Aorta (tissue), 5 donors: Measurements from ENCODE around the gene MAPK11. TPM values are rescaled to one million over a fixed set of nuclear protein-coding genes. Genes with fewer than 3 reads are reported as not detected.

Source experiments
- ATAC-seq: fragments of 200-7000 bp; cut with Tn5 transposase; one replicate; pipeline ENCODE4 v1.9.1; 2022; ENCODE audit warnings: moderate library complexity; ENCODE audit not compliant: low FRiP score
- DNase-seq, 2 donors: peaks; one replicate each; pipeline ENCODE4 v3.0.0-alpha.2; 2020
- H3K27ac ChIP-seq, 2 donors: one replicate each; pipeline ENCODE4 v1.5.1; 2013; ENCODE audit warnings: low read length in 2 of 2, mild to moderate bottlenecking in 2 of 2, moderate library complexity in 2 of 2, control low read depth in 1 of 2, inconsistent platforms in 1 of 2, low read depth in 1 of 2
- H3K27me3 ChIP-seq, 2 donors: one replicate each; pipeline ENCODE4 v1.6.1; 2013; ENCODE audit warnings: control low read depth in 1 of 2, low read length in 1 of 2, mild to moderate bottlenecking in 1 of 2, moderate library complexity in 1 of 2; ENCODE audit not compliant: insufficient read depth in 2 of 2, control insufficient read depth in 1 of 2
- H3K36me3 ChIP-seq, 2 donors: one replicate each; pipeline ENCODE4 v1.6.1; 2013; ENCODE audit warnings: control low read depth in 1 of 2, low read length in 1 of 2, mild to moderate bottlenecking in 1 of 2; ENCODE audit not compliant: insufficient read depth in 2 of 2, control insufficient read depth in 1 of 2
- H3K4me1 ChIP-seq, 2 donors: one replicate each; pipeline ENCODE4 v1.6.1; 2013; ENCODE audit warnings: low read length in 2 of 2, control low read depth in 1 of 2, mild to moderate bottlenecking in 1 of 2, moderate library complexity in 1 of 2; ENCODE audit not compliant: insufficient read depth in 2 of 2, control insufficient read depth in 1 of 2
- H3K4me3 ChIP-seq, 2 donors: one replicate each; pipeline ENCODE4 v1.5.1; 2013; ENCODE audit warnings: low read length in 2 of 2, control low read depth in 1 of 2, mild to moderate bottlenecking in 1 of 2
- H3K9me3 ChIP-seq: one replicate; pipeline ENCODE4 v1.6.1; 2013; ENCODE audit warnings: mild to moderate bottlenecking, low read length; ENCODE audit not compliant: control insufficient read depth
- WGBS, 2 donors: extraction: QIAGEN DNeasy Blood & Tissue Kit; methylation state at CpG; one replicate each; pipeline ENCODE4 v1.1.7; 2013; 5-methylcytosine and 5-hydroxymethylcytosine counted together
- intact Hi-C, 2 donors: fragments of 100-400 bp; cut with DNase I; formaldehyde crosslinking; loops; one replicate each; pipeline versions ENCODE4 v1.14.2 to v1.15.0; 2022
- polyA plus RNA-seq, 2 donors: library from polyadenylated mRNA; stranded (reverse); fragments of 200-250 nt; gene quantifications; one replicate each; pipeline ENCODE4 v1.2.3, GENCODE V29; 2013
- total RNA-seq, 2 donors: library from RNA; stranded (reverse); fragmentation: NEBNext Ultra II Directional; extraction: Animal tissue kit (Norgen Biotek cat#: 25700); gene quantifications; one replicate each; pipeline ENCODE4 v1.2.1, GENCODE V29; 2021
- donor health status: healthy with polysubstance abuse.
- donor health status: Bipolar disorder and iron deficiency.
- donor health status: DM: no; HTN: no; CAD: no.
- donor health status: DM: no; HTN: no; CAD: no.
- donor health status: DM: yes; HTN: yes; CAD: no.

The MAPK11 gene
- total and polyA plus RNA-seq, 4 donors, result 0.13 to 23.2 (median 12.8) TPM

DNA sequence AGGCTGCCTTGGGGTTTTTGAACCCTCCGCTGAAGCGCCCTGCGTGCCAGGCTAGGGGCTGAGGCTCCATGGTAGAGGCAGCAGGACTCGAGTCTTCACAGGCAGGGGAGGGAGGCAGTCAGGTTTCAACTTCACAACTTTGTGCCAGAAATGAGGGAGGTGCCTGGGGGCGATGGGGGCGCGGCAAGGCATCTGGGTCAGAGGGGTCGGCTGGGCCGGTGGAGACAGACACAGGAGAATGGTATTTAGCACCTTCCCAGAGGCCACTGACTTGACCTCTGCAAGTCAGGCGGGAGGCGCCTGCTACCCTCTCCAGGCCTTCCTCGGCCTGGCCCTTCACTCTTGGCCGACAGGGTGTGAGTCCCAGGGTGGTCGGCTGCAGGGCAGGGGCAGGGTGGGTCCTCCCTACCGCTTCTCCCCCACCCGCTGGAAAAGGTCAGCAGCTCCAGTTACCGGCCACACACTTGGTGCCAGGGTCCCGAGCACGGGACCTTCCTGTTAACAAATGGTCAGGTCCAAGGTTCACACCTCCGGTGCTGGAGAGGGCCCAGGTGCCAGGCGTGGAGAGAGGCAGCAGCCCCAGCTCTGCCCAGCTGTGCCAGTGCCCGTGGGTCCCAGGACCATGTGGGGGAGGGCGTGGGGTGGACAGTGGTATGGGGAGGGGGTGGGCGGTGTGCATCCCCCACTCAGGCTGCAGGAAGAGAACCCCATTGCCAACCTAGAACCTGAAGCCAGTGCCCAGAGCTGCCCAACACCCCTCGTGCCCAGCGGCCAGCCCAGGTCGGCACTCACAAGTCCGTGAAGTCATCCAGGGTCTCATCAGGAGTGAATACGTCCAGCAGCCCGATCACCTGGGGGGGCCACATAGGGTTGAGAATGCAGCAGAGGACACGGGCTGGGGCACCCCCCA is 12.5 kb downstream of the MAPK11 start:
- ATAC-seq, result no peak

DNA sequence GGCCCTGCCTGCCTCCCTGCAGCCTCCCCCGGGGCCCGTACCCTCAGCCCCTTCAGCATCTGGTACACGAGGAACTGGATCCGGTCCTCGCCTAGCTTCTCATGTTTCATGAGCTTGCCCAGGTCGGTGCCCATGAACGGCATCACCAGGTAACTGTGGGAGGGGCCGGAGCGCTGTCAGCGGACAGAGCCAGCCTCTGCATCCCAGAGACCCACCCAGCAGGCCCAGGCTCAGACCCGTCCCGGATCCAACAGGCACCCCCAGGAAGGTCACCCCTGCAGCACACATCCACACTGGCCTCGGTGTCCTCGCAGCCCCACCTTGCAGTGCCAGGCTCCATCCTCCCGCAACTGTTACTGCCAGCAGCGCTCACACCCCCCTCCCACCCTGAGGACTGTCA is 13.1 kb downstream of the MAPK11 start:
- DNase-seq (no peak), ATAC-seq (no peak)
- H3K27ac ChIP-seq, result no peak overlapping the region
- H3K4me3 ChIP-seq, result no peak overlapping the region
- intact Hi-C loops, result no loop called here
- WGBS, 2 donors, result 81 to 85% methylated on average over 14 to 16 of the region's 16 CpGs
- no peaks in the 10 kb centered on the region for H3K36me3 ChIP-seq
- no peaks in the 10 kb centered on the region for H3K9me3 ChIP-seq
- H3K4me1 ChIP-seq, result no peaks in the 10 kb centered on the region
- no peaks in the 10 kb centered on the region for H3K27me3 ChIP-seq

More for the DNA sequence above, 12.5 kb downstream of the MAPK11 start:
- 54 to 77% methylated on average over 30 to 31 of the region's 31 CpGs for WGBS, 2 donors
- DNase-seq, result no peak
- Histone ChIP-seq H3K4me1 (no peaks in the 10 kb centered on the region), H3K36me3 (no peaks in the 10 kb centered on the region), H3K27ac (no peak overlapping the region), H3K4me3 (no peak overlapping the region), H3K9me3 (no peaks in the 10 kb centered on the region), H3K27me3 (no peaks in the 10 kb centered on the region)
- intact Hi-C loops, result no loop called here

DNA sequence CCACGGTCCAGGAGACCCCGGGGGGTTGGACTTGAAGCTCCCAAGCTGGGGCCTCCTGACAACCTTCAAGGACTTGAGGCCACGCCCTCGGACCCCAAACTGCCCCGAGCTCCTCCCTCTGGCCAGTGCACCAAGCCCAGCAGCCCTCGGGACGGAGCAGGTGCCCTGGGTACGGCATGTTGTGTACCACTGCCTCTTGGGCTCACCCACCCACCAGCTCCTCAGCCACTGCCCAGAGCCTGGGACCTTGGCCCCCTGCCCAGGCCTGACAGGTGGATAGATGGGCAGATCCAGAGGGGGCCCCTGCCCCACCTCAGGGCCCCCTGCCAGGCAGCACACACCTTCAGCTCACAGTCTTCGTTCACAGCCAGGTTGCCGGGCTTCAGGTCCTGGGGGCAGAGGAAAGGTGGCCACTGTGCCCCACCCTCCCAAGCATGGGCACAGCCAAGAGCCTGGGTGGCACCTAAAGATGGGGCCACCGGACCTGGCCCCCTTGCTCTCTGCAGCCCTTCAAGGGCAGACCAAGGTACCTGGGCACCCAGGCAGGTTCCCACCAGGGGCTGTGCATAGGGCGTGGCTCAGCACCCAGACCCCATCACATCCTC is 13.8 kb downstream of the MAPK11 start:
- WGBS, 2 donors, result 86 to 89% methylated on average over 12 of the region's 12 CpGs
- DNase-seq, result no peak
- intact Hi-C loops, result no loop called here
- no peaks in the 10 kb centered on the region for H3K27me3 ChIP-seq
- ATAC-seq, result no peak
- H3K9me3 ChIP-seq, result no peaks in the 10 kb centered on the region
- H3K36me3 ChIP-seq, result no peaks in the 10 kb centered on the region
- H3K4me3 ChIP-seq, result no peak overlapping the region
- no peaks in the 10 kb centered on the region for H3K4me1 ChIP-seq
- H3K27ac ChIP-seq, result no peak overlapping the region

DNA sequence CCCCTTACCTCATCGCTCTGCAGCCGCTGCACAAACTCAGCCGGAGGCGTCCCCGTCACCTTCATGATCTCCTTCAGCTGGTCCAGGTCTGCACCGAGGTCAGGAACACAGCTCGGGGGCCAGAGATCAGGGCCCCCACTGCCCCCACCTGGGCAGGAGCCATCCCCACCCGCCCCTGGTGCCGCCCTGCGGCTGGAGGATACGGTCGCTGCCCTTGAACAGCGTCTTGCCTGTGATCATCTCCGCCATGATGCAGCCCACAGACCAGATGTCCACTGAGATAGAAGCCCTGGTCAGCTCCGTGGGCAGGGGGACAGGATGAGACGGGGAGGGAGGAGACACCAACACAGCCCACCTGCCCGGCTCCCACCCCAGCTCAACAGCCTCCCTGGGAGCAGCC is 14.6 kb downstream of the MAPK11 start:
- H3K36me3 ChIP-seq, result no peaks in the 10 kb centered on the region
- WGBS, 2 donors, result 91 to 94% methylated on average over 17 of the region's 17 CpGs
- ATAC-seq (no peak), DNase-seq (no peak)
- H3K4me3 ChIP-seq, result no peak overlapping the region
- no peak overlapping the region for H3K27ac ChIP-seq
- H3K27me3 ChIP-seq, result no peaks in the 10 kb centered on the region
- no peaks in the 10 kb centered on the region for H3K4me1 ChIP-seq
- intact Hi-C loops, result no loop called here
- no peaks in the 10 kb centered on the region for H3K9me3 ChIP-seq

DNA sequence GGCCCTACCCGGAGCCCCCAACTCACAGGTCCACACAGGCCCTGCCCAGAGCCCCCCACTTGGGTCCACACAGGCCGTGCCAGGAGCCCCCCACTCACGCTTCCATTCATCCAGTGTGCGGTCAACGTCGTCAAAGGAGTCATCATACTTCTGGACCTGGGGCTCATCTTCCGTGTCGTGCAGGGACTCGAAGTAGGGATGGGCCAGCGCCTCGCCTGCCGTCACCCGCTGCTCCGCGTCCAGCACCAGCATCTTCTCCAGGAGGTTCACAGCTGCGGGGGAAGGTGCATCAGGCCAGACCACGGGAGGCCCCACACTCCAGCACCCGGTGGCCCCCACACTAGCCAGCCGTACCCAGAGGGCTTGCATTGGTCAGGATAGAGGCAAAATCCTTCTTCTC is 15.1 kb downstream of the MAPK11 start:
- no peaks in the 10 kb centered on the region for H3K9me3 ChIP-seq
- 86% methylated on average over 19 of the region's 19 CpGs for WGBS, 2 donors
- intact Hi-C loops, result no loop called here

DNA sequence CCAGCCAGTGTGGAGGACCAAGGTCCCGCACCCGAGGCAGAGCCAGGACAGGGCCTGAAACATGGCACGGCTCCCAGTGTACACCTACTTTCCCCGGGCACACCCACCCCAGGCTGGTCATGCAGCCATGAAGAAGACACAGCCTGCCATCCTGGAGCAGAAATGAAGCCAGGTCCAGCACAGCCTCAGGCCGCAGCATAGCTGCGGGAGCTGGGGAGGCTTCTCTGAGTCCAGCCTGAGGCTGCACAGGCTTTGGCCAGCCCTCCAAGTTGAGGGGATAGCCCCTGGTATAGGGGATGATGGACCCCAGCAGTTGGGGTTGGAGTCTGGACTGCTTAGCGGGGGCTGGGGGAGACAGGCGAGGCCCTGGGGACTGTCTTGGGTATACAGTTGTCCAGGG is 16.2 kb downstream of the MAPK11 start:
- intact Hi-C loops, result loop anchor here (2.0 to 5.0 kb wide), 3 partner anchors 73 to 89 kb away; partner anchors contain the start of genes PPP6R2 (in 2 of the 2) and DENND6B (in 1 of the 2)
- Histone ChIP-seq H3K27ac (no peak overlapping the region), H3K9me3 (no peaks in the 10 kb centered on the region), H3K36me3 (no peaks in the 10 kb centered on the region), H3K27me3 (no peaks in the 10 kb centered on the region), H3K4me3 (no peak overlapping the region), H3K4me1 (no peaks in the 10 kb centered on the region)
- ATAC-seq (no peak), DNase-seq (no peak)
- WGBS, 2 donors, result 69 to 78% methylated on average over 8 of the region's 8 CpGs

More for the DNA sequence above, 15.1 kb downstream of the MAPK11 start:
- no peaks in the 10 kb centered on the region for H3K4me1 ChIP-seq
- H3K4me3 ChIP-seq, result no peak overlapping the region
- H3K27ac ChIP-seq, result no peak overlapping the region
- no peak for DNase-seq
- no peak for ATAC-seq
- no peaks in the 10 kb centered on the region for H3K36me3 ChIP-seq
- H3K27me3 ChIP-seq, result no peaks in the 10 kb centered on the region

DNA sequence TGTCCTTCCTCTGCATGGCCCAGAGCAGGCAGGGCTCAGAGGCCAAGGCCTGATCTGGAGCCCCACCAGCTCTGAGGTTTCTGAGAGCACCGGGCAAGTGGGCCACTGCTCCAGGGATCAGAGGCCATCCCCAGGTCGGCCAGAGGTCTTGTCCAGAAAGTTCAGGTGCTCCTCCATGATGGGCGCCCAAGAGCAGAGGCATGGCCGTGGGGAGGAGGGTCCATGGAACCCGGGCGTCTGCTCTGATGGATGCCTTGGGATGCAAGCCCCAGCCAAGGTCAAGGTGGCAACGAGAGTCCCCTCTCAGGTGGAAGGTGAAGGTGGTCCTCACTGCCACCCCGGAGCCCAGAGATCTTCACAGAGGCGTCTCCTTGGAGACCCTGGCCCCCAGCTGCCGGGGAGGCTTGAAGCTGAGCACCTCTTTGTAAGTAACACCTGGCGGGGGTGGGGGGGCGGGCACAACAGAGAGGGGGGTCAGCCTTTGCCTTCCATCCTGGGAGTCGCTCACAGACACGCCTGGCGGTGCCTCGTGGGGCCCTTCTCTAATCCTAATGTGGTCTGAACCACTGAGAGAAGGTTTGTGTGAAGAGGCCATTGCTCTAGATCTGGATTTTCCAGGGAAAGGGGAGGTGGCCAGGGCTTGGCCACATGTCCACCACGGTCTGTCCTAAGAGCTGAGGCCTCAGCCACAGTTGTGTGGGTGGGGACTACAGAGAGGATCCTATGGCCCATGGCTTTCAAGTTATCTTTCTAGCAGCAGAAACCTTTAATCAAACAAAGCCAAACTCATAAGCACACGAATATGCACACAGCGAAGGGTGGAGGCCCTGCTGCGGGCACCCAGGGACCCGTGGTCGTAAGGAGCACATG is 16.9 kb downstream of the MAPK11 start:
- no peaks in the 10 kb centered on the region for H3K9me3 ChIP-seq
- H3K36me3 ChIP-seq, result no peaks in the 10 kb centered on the region
- DNase-seq, result peak in 1 of 2 donors; percentile 69
- H3K27ac ChIP-seq, result no peak overlapping the region
- ATAC-seq, result no peak
- intact Hi-C loops, result loop anchor here (2.0 to 5.0 kb wide), 3 partner anchors 74 to 90 kb away; partner anchors contain the start of genes PPP6R2 (in 2 of the 2) and DENND6B (in 1 of the 2)
- no peak overlapping the region for H3K4me3 ChIP-seq
- no peaks in the 10 kb centered on the region for H3K27me3 ChIP-seq
- WGBS, 2 donors, result 80 to 82% methylated on average over 22 of the region's 22 CpGs
- H3K4me1 ChIP-seq, result no peaks in the 10 kb centered on the region
